ENCODE results near the gene NSFL1C.
"Not testable (repeated sequence)": the region's sequence is repeated elsewhere in the genome, so short reads cannot be mapped to it uniquely, and the experiment has no call there.

Gene NSFL1C

GRCh38 chr20:1466211-1467081 is at the start of gene NSFL1C:
Gene NSFL1C (minus strand): TSS chr20:1466849. CDS start chr20:1466824, 25 bp downstream.
- DNase-seq (ENCODE audit: low spot score) = peak; percentile 96

GRCh38 chr20:1513801-1514200 is 47.2 kb upstream of the NSFL1C start:
- DNase-seq (ENCODE audit: low spot score) = no peak

DNA sequence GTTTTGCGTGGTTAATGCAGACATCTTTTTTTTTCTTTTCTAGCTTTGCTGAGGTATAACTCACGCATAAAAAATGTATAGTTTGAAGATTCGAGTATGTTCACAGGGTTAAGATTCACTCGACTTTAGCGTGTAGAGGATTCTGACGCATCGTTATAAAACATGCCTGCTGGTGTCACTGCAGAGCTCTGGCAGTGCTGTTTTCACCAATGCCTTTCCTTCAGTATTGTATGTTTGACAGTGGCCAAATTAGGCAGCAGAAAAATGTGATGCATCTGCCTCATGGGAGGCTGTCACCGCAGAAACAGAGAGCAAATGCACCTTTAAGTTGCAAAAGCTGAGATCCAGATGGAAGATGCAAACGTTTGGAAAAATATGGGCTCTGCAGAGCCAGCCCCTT is 42.6 kb upstream of the NSFL1C start:
- DNase-seq (ENCODE audit: low spot score) = peak; percentile 37

DNA sequence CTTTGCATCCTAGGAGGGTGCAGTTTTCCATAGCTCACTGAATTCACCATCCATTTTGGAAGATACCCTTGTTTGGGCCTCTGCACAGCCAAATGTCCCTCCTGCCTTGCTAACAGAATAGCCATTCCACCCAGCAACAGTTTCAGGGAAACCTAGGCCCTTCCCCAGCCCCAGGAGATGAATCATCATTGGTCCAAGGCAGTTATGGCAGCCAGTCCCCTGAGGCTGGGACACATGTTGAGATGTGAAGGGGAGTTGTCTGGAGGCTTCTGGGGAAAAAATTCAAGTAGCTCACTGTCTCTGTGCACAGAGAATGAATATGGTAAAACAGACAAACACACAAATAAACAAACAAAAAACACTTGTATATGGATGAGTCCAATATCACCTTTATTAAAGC is 41.9 kb upstream of the NSFL1C start:
- DNase-seq (ENCODE audit: low spot score) = no peak

DNA sequence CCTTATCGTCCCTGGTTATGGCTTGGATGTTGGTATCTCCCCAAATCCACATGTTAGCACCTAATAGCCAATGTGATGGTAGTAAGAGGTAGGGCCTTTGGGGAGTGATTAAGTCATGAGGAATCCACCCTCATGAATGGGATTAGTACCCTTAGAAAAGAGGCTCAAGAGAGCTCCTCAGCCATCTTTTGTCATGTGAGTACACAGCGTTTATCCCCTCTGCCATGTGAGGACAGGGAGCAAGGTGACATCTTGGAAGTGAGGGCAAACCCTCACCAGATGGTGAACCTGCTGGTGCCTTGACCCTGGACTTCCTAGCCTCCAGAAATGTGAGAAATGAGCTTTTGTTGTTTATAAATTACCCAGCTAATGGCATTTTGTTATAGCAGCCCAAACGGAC is 40.6 kb upstream of the NSFL1C start:
- DNase-seq (ENCODE audit: low spot score) = no peak

GRCh38 chr20:1505871-1506270 is 39.2 kb upstream of the NSFL1C start:
- DNase-seq (ENCODE audit: low spot score) = no peak

DNA sequence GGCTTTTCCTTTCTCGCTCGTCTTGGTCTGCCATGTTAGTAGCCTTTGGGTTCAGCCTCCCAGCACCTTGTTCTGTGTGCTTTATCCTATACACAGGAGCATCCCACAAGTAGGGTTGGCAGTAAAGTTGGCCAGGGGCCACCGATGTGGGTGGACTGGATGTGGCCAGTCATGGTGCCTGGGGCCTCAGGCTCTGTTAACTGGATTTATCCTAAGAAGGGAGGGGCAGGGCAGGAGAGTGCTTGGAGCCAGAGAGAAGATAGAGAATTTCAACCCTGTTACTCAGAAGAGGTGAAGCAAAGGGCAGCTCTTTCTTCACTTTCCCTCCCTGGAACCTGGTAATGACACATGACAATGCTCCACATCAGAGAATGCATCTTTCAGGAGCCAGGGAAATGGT is 38.7 kb upstream of the NSFL1C start:
- DNase-seq (ENCODE audit: low spot score) = no peak

- peak; percentile 80 for DNase-seq (ENCODE audit: low spot score)
Observed at GRCh38 chr20:1503564-1504227, 37.0 kb upstream of the NSFL1C start.

DNA sequence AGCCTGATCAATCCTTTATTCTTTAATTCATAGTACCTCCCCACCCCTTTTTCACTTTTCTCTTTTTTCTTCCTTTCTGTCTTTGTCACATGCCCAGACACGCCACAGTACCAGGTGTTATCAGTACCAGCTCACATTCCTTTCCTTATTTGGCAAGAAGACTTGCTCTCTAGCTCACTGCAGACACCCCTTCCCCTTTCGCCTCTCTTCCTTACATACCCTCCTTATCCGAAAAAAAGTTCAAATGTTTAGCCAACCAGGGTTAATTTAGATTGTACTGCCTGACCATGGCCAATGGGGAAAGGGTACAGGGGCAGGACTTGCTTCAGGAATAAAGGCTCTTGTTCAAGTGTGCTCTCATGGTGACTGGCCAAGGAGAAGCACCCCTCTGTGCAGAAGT is 33.8 kb upstream of the NSFL1C start:
- DNase-seq (ENCODE audit: low spot score) = no peak

GRCh38 chr20:1499528-1500420 is 33.1 kb upstream of the NSFL1C start:
- no peak for DNase-seq (ENCODE audit: low spot score)

- DNase-seq (ENCODE audit: low spot score) = not testable (repeated sequence)
Observed at GRCh38 chr20:1497371-1497770, 30.7 kb upstream of the NSFL1C start.

DNA sequence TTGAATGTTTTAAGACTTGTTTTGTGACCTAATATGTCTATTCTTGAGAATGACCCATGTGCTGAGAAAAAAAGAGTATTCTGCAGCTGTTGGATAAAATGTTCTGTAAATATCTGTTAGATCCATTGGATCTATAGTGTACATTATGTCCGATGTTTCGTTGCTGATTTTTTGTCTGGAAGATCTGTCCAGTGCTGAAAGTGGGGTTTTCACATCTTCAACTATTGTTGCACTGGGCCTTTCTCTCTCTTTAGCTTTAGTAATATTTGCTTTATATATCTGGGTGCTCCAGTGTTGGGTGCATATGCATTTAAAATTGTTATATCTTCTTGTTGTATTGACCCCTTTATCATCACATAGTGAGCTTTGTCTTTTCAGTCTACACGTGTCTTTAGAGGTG is 30.3 kb upstream of the NSFL1C start:
- no peak for DNase-seq (ENCODE audit: low spot score)

DNA sequence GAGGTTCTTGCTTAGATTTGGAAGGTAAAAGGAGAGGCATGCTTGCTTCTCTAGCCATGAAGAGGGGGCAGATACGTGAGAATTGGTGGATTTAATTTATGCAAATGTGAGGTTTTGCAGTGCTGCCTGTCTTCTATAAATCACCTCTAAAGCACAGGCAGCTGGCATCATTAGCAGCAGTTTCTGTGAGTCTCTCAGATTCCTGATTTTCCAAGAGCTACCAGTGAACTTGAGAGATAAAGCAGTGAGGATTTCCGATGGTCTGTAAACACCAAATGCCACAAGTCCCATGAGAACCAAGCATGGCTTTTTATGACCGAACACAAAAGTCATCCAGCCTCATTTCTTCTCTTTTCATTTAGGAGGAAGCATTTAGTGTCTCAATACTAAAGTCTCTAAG is 27.8 kb upstream of the NSFL1C start:
- no peak for DNase-seq (ENCODE audit: low spot score)

GRCh38 chr20:1493536-1493935 is 26.9 kb upstream of the NSFL1C start:
- no peak for DNase-seq (ENCODE audit: low spot score)

- no peak for DNase-seq (ENCODE audit: low spot score)
Observed at GRCh38 chr20:1491860-1492642, 25.4 kb upstream of the NSFL1C start.

DNA sequence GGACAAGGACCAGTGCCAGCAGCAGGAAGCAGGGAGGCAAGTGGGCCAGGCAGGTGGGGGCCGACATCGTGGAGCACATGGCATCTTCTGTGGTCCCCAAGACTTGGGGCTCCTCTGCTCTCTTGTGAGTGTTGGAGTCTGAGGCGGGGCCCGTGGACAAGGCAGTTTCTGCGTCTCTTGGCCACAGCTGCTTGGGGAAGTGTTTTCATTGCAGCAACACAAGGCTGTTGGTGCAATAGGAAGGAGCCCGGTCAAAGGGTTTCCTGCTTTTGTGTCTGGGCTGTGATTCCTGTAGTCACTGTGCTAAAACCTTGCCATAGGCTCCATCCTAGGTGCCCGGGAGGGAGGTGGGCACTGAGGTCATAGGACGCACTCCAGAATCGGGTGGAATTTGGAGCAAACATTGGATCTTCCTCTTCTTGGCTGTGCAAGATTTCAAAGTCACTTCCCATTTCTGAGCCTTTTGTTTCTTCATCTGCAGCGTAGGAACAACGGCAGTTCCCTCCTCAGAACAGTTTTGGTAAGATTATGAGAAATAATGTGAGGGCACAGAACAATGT is 24.7 kb upstream of the NSFL1C start, which contains the start of gene SIRPB2:
TSS of gene SIRPB2 (minus strand) at position 140 of the 560 bp plus-strand sequence. CDS start at position 79, 61 bp downstream.
- no peak for DNase-seq (ENCODE audit: low spot score)

GRCh38 chr20:1490643-1491195 is 24.1 kb upstream of the NSFL1C start:
- DNase-seq (ENCODE audit: low spot score) = no peak

DNA sequence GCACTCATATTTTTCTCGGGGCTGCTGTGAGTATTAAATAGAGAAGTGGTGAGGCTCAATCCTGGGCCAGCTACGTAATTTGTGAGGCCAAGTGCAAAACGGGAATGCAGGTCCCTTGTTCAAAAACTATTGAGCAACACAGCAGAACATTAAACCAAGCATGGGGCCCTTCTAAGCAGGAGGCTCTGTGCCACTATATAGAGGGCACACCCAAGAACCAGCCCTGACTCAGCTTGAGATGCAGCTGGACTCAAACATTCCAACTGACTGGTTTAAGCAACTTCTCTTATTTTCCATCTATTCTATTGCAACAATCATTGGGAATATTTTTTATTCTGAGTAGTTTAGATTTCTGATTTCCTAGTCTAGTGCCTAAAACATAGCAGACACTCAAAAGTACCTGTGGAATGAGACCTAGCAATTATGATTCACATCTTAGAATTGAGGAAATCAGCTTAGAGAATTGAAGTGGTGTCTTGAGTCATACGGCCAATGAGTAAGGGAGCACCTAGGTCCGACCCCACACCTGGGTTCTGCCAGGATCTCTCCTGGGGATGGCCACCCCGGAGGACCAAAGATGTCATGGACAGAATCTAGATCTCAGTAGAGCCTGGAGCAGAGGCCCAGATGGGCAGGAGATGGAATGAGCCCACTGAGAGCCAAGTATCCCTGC is 23.3 kb upstream of the NSFL1C start:
- no peak for DNase-seq (ENCODE audit: low spot score)

DNA sequence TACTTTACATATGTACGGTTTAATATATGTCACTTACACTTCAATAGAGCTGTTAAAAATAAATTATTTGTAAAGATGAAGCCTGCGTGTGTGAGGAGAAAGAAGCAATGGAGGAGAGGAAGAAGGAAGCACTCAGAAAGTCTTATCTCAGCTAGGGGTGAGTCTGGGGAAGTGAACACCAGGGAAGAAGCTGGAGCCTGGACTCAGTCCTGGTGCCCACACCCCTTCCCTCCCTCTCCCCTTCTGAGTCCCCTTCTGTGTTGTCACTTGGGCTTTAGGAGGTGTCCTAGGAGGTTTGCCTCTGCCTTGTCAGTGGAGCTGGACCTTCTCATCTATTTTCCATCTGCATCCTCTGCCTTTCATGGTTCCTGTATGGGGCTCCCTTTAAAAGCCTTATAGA is 22.7 kb upstream of the NSFL1C start:
- no peak for DNase-seq (ENCODE audit: low spot score)

GRCh38 chr20:1486566-1486965 is 19.9 kb upstream of the NSFL1C start:
- no peak for DNase-seq (ENCODE audit: low spot score)

Data from CD4-positive, alpha-beta T cell treated with Interleukin-6 at 100 ng/mL for 8 hours (primary cell).